Large intestine (tissue), 3 donors: ENCODE data around the gene RYR1. TPM values are rescaled to one million over a fixed set of nuclear protein-coding genes. Genes with fewer than 3 reads are reported as not detected.

Experiments
- DNase-seq, 2 donors: peaks; one replicate each; pipeline versions ENCODE4 v3.0.0 to v3.0.0-alpha.2; 2013
- H3K27ac ChIP-seq: one replicate; pipeline ENCODE4 v1.5.1; 2013; ENCODE audit warnings: low read length
- H3K27me3 ChIP-seq: 2 replicates; pipeline ENCODE4 v1.6.1; 2013; ENCODE audit warnings: low read length; ENCODE audit not compliant: control insufficient read depth, insufficient read depth
- H3K36me3 ChIP-seq: 2 replicates; pipeline ENCODE4 v1.6.1; 2013; ENCODE audit warnings: low read length; ENCODE audit not compliant: control insufficient read depth, insufficient read depth
- H3K4me1 ChIP-seq: one replicate; pipeline ENCODE4 v1.6.1; 2013; ENCODE audit warnings: low read length; ENCODE audit not compliant: control insufficient read depth, insufficient read depth
- H3K4me3 ChIP-seq: one replicate; pipeline ENCODE4 v1.5.1; 2013; ENCODE audit warnings: low read length
- H3K9me3 ChIP-seq: one replicate; pipeline ENCODE4 v1.6.1; 2013; ENCODE audit warnings: mild to moderate bottlenecking, low read depth, low read length, moderate library complexity; ENCODE audit not compliant: control insufficient read depth
- WGBS: methylation state at CpG from one replicate; pipeline ENCODE4 v1.1.5; 2013; ENCODE audit warnings: low lambda C conversion rate; ENCODE audit not compliant: insufficient coverage; 5-methylcytosine and 5-hydroxymethylcytosine counted together
- polyA plus RNA-seq: library from polyadenylated mRNA; unstranded; fragments of 120-200 nt; gene quantifications from one replicate; pipeline ENCODE4 v1.2.1, GENCODE V29; 2013

RYR1 gene
- polyA plus RNA-seq, 1 donor: 2.9 TPM

DNA sequence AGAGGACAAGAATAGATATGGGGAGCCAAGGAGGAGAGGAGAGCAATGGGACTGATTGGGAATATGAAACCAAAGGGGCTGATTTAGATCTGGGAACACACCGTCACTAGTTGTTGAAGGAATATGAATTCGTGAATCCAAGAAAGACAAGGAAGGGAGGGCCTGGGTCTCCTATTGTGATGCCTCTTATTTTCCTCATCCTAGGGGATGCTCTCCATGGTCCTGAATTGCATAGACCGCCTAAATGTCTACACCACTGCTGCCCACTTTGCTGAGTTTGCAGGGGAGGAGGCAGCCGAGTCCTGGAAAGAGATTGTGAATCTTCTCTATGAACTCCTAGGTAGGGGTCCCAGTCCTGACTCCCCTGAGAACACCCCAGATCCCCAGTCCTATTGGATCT is 21.5 kb downstream of the RYR1 start:
- Histone ChIP-seq H3K4me1 (no peaks in the 10 kb centered on the region), H3K9me3 (peaks cover 4% of the 10 kb centered on the region), H3K27ac (no peak overlapping the region), H3K27me3 (no peaks in the 10 kb centered on the region), H3K36me3 (no peaks in the 10 kb centered on the region), H3K4me3 (no peak overlapping the region)
- no CpG with 5 or more reads among the region's 4 CpGs for WGBS
- no peak for DNase-seq

DNA sequence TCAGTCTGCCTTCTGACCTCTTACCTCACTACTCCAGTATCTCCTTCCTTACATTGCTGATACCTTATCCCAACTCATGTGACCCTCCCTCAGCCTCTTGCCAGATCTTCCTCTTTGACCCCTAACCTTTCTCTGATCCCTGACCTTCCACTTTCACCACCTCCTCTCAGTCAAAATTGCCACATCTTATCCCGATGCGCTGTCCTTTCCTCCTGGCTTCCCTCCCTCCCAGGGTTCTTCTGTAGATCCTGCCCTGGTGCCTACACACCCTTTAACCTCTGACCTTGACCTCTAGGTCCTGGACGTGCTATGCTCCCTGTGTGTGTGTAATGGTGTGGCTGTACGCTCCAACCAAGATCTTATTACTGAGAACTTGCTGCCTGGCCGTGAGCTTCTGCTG is 23.7 kb downstream of the RYR1 start:
- Histone ChIP-seq H3K27ac (no peak overlapping the region), H3K27me3 (no peaks in the 10 kb centered on the region), H3K4me3 (no peak overlapping the region), H3K9me3 (peaks cover 4% of the 10 kb centered on the region), H3K36me3 (no peaks in the 10 kb centered on the region), H3K4me1 (no peaks in the 10 kb centered on the region)
- no peak for DNase-seq
- no CpG with 5 or more reads among the region's 5 CpGs for WGBS

DNA sequence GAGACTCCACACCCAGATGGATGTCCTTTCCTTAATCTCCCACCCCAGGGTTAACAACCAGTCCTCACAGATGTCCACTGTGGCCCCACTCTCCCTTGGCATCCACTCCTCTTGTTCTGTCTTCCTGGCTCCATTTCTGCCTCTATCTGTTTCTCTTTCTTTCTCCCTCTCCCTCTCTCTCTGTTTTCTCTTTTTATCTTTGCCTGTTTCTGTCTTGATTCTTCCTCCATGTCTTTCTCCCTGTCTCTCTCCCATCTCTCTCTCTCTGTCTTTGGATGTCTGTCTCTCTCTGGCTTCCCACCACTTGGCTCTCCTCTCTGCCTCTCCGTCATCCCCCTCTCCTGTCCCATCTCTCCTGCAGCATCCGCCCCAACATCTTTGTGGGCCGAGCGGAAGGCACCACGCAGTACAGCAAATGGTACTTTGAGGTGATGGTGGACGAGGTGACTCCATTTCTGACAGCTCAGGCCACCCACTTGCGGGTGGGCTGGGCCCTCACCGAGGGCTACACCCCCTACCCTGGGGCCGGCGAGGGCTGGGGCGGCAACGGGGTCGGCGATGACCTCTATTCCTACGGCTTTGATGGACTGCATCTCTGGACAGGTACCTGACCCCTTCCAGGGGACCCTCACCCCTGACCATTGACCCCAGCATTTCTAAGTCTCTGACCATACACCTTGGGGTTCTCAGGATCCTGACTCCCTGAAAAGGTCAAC is 24.4 kb downstream of the RYR1 start:
- H3K36me3 ChIP-seq: no peaks in the 10 kb centered on the region
- no peaks in the 10 kb centered on the region for H3K27me3 ChIP-seq
- H3K4me3 ChIP-seq: no peak overlapping the region
- no peak overlapping the region for H3K27ac ChIP-seq
- H3K9me3 ChIP-seq: no peaks in the 10 kb centered on the region
- no peak for DNase-seq
- H3K4me1 ChIP-seq: no peaks in the 10 kb centered on the region
- WGBS: no CpG with 5 or more reads among the region's 15 CpGs

DNA sequence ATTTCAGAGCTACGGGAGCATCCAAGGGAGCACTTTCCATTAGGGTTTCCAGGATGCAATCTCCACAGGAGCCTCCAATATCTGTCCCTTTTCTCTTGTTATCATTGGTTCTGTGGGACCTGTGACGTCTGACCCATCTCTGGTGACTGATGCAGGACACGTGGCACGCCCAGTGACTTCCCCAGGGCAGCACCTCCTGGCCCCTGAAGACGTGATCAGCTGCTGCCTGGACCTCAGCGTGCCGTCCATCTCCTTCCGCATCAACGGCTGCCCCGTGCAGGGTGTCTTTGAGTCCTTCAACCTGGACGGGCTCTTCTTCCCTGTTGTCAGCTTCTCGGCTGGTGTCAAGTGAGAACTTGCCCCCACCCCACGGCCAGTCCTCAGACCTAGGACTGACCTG is 25.5 kb downstream of the RYR1 start:
- Histone ChIP-seq H3K27ac (no peak overlapping the region), H3K36me3 (no peaks in the 10 kb centered on the region), H3K4me1 (no peaks in the 10 kb centered on the region), H3K9me3 (peaks cover 3% of the 10 kb centered on the region), H3K4me3 (no peak overlapping the region), H3K27me3 (no peaks in the 10 kb centered on the region)
- DNase-seq: no peak
- no CpG with 5 or more reads among the region's 13 CpGs for WGBS

DNA sequence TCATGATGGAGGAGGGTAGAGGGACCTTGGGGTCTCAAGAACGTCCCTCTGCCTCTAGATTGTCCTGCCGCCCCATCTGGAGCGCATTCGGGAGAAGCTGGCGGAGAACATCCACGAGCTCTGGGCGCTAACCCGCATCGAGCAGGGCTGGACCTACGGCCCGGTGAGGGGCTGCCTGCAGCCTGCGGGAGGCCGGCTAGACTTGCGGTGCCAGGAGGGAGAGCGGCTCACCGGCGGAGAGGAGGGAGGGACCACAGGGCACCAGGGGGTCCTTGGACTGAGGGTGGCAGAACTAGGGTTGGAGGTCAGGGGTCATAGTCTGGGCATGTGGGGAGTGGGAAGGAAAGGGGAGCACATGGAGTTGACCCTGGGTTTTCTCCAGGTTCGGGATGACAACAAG is 29.9 kb downstream of the RYR1 start:
- Histone ChIP-seq H3K4me3 (no peak overlapping the region), H3K36me3 (no peaks in the 10 kb centered on the region), H3K27me3 (no peaks in the 10 kb centered on the region), H3K4me1 (no peaks in the 10 kb centered on the region), H3K27ac (no peak overlapping the region), H3K9me3 (peaks cover 10% of the 10 kb centered on the region)
- no CpG with 5 or more reads among the region's 18 CpGs for WGBS
- no peak for DNase-seq

DNA sequence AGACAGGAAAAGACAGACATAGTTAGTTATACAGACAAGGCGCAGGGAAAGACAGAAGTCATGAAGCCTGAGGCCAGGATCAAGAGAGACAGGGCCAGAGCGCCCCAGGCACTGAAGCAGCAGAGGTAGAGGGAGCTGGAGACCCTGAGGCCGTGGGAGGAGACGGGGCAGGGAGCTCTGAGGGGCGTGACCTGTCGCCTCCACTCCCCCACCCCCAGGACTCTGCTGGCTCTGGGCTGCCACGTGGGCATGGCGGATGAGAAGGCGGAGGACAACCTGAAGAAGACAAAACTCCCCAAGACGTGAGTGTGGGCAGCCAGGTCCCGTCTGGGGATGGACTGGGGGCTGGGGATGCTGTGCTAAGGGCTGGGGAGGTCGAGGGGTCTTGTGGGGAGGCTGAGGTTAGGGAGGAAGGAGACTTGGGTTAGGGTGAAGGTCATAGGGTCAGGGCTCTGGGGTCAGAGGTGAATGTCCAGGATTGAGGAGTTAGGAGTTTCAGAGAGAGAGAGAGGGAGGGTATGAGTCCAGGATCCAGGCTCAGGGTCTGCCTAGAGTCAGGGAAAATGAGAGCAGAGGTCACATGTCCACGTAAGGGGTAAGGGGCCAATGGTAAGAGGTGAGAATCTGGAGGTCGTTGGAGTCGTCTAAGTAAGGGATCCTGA is 31.1 kb downstream of the RYR1 start:
- Histone ChIP-seq H3K4me3 (no peak overlapping the region), H3K9me3 (peaks cover 10% of the 10 kb centered on the region), H3K4me1 (no peaks in the 10 kb centered on the region), H3K36me3 (no peaks in the 10 kb centered on the region), H3K27ac (no peak overlapping the region), H3K27me3 (no peaks in the 10 kb centered on the region)
- DNase-seq: no peak
- WGBS: no CpG with 5 or more reads among the region's 15 CpGs

DNA sequence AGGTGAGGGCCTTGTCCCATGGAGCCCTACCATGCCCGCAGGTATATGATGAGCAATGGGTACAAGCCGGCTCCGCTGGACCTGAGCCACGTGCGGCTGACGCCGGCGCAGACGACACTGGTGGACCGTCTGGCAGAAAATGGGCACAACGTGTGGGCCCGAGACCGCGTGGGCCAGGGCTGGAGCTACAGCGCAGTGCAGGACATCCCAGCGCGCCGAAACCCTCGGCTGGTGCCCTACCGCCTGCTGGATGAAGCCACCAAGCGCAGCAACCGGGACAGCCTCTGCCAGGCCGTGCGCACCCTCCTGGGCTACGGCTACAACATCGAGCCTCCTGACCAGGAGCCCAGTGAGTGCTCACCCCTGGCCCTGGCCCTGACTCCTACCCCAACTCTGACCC is 32.6 kb downstream of the RYR1 start:
- Histone ChIP-seq H3K27ac (no peak overlapping the region), H3K36me3 (no peaks in the 10 kb centered on the region), H3K4me3 (no peak overlapping the region), H3K9me3 (peaks cover 10% of the 10 kb centered on the region), H3K4me1 (no peaks in the 10 kb centered on the region), H3K27me3 (peaks cover 2% of the 10 kb centered on the region)
- WGBS: no CpG with 5 or more reads among the region's 26 CpGs
- no peak for DNase-seq

DNA sequence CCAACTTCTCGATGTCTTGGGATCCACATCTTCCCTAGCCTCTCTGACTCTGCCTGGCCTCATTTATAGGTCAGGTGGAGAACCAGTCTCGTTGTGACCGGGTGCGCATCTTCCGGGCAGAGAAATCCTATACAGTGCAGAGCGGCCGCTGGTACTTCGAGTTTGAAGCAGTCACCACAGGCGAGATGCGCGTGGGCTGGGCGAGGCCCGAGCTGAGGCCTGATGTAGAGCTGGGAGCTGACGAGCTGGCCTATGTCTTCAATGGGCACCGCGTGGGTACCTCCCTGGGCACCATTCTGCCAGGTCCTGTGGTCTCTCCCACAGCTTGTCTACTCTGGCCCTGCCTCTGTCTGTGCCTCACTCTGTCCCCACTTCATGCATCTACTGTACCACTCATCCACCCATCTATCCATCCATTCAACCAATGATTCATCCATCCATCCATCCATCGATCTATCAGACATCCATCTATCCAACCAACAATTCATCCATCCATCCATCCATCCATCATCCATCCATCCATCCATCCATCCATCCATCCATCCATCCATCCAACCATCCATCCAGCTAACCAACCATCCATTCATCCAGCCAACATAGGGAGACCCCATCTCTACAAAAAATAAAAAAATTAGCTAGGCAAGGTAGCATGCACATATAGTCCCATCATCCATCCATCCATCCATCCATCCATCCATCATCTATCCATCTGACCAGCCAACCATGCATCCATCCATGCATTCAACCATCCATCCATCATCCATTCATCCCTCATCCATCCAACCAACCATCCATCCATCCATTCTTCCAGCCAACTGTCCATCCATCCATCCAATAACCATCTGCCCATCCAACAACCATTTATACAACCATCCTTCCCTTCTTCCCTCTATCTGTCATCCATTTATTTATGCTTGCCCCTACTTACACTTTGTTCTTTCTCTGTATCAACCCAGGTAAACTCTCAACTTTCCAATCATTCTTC is 34.3 kb downstream of the RYR1 start:
- Histone ChIP-seq H3K36me3 (no peaks in the 10 kb centered on the region), H3K9me3 (peaks cover 10% of the 10 kb centered on the region), H3K4me3 (no peak overlapping the region), H3K27me3 (peaks cover 2% of the 10 kb centered on the region), H3K27ac (no peak overlapping the region), H3K4me1 (no peaks in the 10 kb centered on the region)
- 100% methylated on average over 1 of the region's 17 CpGs for WGBS
- DNase-seq: no peak

DNA sequence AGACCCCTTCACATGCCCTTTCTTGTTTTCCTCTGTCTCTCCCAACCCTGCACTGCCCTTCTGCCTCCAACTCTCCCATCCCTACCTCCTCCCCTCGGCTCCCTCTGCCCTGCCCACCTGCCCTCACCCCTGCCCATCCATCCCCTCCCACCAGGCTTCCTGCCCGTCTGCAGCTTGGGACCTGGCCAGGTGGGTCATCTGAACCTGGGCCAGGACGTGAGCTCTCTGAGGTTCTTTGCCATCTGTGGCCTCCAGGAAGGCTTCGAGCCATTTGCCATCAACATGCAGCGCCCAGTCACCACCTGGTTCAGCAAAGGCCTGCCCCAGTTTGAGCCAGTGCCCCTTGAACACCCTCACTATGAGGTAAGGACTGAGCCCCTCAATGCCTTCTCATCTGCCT is 35.7 kb downstream of the RYR1 start:
- H3K4me1 ChIP-seq: no peaks in the 10 kb centered on the region
- peaks cover 2% of the 10 kb centered on the region for H3K27me3 ChIP-seq
- WGBS: no CpG with 5 or more reads among the region's 5 CpGs
- no peaks in the 10 kb centered on the region for H3K36me3 ChIP-seq
- H3K9me3 ChIP-seq: peaks cover 7% of the 10 kb centered on the region
- H3K4me3 ChIP-seq: no peak overlapping the region
- H3K27ac ChIP-seq: no peak overlapping the region
- no peak for DNase-seq

DNA sequence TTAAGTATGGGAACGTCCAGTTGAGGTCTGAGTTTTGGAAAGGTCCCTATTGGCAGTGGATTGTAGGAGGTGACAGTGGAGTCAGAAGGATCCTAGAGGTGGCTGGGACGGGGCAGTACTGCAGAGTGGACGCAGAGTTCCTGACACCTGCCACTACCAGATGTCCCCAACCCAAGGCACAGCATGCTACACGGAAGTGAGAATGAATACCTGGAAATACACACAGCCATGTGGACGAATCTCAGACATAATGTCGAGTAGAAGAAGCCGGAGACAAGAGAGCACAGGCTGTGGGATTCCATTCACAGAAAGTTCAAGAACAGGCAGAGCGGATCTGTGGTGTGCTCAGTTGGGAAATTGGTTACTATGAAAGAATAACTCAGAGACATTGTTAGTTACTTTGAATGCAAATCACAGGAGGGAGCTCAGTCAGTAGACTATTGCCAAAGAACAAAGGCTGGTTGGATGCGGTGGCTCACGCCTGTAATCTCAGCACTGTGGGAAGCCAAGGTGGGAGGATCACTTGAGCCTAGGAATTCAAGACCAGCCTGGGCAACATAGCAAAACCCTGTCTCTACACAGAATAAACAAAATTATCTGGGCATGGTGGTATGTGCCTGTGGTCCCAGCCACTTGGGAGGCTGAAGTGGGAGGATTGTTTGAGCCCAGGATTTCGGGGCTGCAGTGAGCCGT is 37.4 kb downstream of the RYR1 start:
- Histone ChIP-seq H3K4me3 (no peak overlapping the region), H3K36me3 (no peaks in the 10 kb centered on the region), H3K4me1 (no peaks in the 10 kb centered on the region), H3K9me3 (peaks cover 6% of the 10 kb centered on the region), H3K27me3 (peaks cover 2% of the 10 kb centered on the region), H3K27ac (no peak overlapping the region)
- DNase-seq: no peak
- 80% methylated on average over 1 of the region's 12 CpGs for WGBS
